ENCODE measurements around the gene GEMIN4.
A peak's percentile ranks its signal among the peaks of the same experiment; 100 is the strongest.
"Not testable (repeated sequence)": the region's sequence is repeated elsewhere in the genome, so short reads cannot be mapped to it uniquely, and the experiment has no call there.

The GEMIN4 gene

DNA sequence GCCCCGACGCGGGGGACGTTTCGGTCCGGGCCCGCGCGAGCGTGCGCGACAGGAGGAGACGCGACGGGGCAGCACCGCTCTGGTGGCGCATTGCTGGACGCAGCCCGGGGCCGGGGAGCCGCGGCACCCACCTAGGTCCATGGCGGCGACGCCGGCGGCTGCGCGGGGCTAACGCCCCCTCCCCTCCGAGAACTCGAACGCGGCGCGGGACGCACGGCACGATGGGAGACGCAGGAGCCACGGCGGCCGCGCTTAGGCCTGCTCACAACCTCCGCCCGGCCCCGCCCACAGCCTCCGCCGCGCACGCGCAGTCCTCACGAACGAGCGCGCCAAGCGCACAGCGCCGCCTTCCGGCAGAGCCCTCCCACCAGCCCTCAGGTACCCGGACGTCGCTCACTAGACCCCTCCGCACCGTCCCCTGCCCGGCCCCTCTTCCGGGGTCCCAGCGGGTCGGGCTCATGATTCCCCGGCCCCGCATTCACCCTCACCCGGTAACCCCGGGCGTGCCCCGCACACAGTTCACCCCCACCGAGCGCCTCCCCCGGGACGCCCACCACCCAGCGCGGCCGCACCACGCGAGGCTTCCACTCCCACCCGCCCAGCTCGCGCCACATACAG, at the start of gene GEMIN4:
Gene GEMIN4 (minus strand): TSS at position 263 of the 618 bp plus-strand sequence. CDS start 122 bp downstream, at position 141.
- peak; percentile 38 to 42 for DNase-seq

DNA sequence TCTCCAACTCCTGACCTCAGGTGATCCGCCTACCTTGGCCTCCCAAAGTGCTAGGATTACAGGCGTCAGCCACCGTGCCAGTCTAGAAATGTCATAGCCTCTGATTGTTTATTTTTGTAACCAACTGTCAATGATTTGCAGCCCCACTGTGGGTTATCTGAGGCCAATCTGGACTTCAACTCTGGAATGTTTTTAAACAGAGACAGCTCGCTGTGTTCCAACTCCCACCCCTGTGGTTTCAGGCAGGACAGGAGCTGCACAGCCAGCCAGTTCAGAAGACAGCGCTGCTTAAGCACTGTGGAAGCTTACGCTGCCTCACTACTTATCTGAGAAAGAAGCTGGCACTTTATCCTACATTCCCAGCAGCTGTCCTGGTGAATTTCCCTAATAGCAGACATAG, 49.6 kb upstream of the GEMIN4 start:
- DNase-seq: no peak

DNA sequence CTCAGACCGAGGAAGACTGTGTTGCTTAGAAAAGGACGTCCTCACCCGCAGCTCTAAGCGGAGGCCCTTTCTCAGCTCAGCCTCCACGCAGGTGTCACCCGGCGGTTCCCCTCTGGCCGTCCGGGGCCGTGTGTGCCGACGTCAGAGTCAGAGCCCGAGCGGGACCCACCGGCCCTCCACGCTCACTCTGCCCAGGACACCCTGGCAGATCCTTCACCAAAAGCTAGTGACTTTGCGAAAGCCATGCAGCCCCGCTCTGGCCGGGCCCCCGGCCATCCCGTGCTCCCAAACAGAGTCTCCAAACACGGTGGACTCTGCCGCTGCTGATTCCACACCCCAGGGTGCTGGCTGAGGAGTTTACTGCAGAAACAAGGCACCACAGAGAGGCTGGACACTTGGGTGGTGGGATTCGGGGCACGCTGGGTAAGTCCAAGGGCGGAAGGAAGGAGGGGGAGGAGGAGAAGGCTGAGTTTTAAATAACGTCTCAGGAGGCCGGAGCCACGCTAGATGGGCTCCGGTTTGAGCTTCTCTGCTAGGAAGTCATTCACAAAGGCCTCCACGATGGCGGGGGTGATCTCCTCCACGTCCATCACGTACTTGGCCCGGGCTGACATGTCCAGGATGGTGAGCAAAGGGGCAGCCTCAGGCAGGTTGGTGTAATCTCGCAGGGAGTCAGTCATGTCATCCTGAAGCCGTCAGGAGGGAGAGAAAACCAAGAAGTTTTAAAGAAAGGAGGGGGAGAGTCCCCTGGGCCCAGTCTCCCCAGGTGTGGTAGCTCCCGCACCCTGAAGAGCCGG, 48.6 kb upstream of the GEMIN4 start:
- no peak for DNase-seq

DNA sequence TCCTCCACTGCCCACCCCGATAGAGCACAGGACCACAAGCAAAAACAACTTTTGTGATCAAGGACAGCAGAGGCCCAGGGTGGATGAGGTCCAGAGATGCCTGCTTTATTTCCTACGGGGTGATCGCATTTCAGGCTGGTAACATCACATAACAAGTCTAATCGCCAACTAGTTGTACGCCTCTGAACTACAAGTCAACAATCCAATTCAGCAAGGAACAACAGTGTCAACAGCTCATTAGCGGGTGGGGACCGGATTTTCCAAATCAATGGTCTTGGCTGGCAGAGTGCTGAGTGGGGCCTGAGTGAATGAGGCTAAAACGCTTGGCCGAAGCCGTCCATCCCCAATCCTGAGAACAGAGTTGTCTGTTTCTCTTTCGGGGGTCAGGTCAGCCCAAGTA, 47.2 kb upstream of the GEMIN4 start:
- no peak for DNase-seq

DNA sequence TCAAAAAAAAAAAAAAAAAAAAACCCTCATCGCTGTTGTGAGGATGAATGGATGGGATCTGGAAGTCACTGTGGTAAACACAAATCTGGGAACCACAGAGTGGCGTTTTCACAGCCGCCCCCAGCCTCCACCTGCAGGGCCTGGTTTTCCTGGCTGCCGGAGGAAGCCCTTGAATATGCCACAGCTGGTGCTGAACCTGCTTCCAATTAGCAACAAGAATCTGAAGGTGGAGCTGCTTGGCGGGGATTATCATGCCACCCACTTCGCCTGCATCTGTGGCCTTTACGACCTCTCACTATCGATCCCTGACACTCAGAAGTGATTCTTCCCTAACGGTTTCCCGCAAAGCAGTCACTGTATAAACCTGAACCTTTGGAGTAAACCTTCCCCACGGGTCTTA, 46.2 kb upstream of the GEMIN4 start:
- no peak for DNase-seq

DNA sequence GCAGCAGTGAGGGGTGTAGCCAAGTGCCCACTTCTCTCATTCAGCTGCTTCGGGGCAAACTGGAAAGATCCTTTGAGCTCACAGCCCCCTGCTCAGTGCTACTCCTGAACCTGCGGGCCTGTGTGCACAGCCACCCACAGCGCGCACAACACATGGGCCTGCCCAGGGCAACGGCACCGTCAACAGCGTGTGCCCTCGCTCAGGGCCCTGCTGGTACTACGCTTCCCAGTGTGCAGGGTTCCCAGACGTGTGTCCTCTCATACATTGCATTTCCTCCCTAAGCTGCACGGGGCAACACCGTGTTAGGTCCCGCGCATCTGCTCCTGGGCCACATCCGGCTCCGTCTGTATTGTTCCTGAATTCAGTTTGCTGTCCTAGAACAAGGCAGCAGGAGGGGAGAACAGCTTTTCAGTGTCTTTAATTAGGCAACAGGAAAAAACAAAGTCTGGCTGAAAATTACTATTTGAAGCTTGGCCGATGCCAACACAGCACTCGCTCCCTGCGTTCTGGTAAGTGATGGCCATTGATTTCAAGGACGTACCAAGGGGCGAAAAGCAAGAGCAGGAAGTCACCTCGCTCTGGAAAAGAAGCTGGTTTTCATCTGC, 45.3 kb upstream of the GEMIN4 start:
- no peak for DNase-seq

DNA sequence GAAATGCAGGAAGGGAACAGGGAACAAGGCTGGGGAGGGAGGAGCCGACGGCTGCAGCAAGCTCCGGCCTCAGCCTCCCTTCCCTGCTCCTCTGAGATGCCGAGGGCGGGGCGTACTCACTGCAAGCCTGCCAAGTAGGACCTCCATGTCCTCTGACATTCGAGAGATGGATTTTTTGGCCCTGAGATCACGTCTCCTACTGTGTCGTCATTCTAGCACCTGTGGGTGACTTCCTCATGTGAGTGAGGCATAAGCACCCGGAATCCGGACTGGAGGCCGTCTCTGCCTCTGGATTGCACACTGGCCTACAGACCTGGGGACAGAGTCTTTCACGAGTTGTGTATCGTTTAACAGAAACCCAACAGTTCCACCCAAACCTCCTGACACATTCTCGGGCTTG, 44.5 kb upstream of the GEMIN4 start:
- no peak for DNase-seq

DNA sequence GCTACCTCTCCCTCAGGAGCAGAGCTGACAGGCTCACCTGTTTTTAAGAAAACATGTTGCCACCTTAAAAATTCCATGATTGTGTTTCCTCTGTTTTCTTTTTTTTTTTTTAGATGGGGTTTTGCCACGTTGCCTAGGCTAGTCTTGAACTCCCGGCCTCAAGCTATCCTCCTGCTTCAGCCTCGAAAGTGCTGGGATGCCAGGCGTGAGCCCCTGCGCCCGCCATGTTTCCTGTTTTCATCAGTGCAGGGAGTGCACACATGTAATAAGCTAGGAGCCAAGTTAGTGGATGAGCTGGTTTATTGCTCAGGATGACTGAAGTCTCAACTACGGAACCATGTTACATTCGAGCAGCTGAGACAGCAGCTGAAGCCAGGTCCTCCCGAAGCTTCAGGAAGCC, 43.7 kb upstream of the GEMIN4 start:
- no peak for DNase-seq

DNA sequence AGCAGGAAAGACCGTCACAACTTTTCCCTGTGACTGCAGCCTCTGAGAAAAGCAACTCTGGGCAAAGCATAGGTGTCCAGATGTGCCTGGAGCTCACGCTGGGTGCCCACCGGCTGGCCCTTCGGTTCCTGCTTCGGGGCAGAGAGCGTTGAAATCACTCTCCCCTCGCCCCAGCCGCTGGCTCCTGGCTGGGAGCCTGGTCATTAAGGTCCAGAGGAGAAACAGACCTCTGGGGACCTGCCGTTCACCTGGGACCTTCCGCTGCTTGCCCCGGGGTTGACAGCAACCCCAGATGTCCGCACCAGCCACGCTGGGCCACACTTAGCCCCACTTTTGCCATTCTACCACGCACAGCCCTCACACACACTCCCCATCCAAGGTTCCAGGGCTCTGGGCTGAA, 43.2 kb upstream of the GEMIN4 start:
- DNase-seq: no peak

DNA sequence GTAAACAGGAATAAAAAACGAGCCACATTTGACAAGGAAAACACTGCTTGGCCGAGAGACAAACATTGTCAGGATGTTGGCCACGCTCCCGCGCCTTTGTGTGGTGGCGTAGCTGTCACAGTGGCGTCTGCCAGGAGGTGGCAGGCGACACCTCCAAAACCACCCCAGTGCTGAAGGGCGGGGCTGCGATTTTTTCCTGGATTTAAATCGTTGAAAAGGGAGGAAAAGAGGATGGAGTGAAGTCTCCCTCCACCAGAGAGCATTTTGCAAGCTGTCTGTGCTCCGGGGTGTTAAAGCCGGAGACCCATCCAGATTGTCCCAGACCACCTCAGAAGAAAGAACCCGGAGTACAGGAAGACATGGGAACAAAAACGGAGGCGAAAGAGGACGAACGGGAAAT, 42.8 kb upstream of the GEMIN4 start:
- DNase-seq: no peak

DNA sequence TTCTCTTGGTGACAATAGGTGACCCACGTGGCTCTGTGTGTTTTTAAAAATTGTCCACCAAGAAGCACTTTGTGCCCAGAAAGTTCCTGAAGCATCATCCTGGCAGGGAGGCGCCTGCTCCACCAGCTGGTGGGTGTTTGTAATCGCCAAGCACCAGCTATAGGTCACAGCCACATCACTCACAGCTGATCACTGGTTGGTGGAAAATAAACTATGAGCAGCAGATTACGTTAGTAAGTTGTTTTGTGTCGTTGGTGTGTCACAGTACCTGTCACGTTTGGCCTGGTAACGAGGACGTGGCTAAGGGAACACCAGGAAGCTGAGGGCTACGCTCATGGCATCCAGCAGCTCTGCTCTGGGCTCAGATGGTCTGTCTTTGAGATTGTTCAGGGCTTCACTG, 40.2 kb upstream of the GEMIN4 start:
- DNase-seq: no peak

DNA sequence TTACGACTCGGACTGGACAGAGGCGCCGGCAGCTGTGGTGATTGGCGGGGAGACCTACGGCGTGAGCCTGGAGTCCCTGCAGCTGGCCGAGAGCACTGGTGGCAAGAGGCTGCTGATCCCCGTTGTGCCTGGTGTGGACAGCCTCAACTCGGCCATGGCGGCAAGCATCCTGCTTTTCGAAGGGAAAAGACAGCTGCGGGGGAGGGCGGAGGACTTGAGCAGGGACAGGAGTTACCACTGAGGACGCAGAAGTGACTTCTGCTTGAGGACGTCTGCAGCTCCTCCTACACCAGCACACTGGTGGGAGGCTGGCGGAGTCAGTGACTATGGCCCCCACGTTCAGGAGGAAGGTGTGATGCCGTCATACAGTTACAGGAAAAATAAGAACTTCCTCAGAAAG, 39.8 kb upstream of the GEMIN4 start:
- no peak for DNase-seq

DNA sequence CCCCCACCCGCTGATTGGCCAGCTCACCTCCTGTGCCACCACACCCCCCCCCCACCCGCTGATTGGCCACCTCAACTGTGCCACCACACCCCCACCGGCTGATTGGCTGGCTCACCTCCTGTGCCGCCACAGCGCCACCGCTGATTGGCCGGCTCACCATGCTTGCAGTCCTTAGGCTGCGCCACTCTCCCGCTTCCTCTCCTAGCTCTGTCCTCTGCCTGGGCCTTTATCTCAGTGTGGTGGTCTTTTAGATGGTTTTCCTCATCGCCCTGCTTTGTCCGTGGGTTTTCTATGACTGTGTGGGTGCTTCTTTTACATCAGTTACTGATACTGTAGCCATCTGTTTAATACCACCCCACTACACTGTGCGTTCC, 38.8 kb upstream of the GEMIN4 start:
- not testable (repeated sequence) for DNase-seq

DNA sequence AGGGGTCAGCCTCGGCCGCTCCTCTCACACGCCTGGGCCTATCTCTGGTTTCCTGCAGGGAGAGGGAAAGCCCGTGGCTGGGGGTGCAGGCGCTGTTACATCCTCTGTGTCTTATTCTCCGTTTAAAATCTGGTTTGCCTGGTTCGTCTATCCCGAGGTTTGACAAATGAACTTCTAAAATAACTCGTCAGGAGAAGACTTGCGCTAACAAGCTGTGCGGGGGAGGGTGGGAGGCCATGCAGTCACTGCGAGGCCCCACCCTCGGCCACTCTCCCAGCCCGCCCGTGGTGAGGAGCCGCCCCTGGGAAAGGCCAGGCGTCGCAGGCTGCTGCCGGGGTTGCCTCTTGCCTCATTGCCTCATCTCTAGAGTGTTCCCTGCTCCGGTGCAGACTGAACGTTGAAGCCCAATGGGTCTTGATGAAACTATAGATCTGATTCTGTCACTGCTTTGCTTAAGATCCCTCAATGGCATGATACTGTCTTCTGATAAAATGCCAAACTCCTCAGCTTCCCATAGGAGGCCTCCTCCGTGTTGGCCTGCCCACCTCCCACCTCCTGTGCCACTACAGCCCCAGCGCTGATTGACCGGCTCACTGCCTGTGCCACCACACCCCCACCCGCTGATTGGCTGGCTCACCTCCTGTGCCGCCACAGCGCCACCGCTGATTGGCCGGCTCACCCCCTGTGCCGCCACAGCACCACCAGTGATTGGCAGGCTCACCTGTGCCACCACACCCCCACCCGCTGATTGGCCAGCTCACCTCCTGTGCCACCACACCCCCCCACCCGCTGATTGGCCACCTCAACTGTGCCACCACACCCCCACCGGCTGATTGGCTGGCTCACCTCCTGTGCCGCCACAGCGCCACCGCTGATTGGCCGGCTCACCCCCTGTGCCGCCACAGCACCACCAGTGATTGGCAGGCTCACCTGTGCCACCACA, 38.1 kb upstream of the GEMIN4 start:
- not testable (repeated sequence) for DNase-seq

DNA sequence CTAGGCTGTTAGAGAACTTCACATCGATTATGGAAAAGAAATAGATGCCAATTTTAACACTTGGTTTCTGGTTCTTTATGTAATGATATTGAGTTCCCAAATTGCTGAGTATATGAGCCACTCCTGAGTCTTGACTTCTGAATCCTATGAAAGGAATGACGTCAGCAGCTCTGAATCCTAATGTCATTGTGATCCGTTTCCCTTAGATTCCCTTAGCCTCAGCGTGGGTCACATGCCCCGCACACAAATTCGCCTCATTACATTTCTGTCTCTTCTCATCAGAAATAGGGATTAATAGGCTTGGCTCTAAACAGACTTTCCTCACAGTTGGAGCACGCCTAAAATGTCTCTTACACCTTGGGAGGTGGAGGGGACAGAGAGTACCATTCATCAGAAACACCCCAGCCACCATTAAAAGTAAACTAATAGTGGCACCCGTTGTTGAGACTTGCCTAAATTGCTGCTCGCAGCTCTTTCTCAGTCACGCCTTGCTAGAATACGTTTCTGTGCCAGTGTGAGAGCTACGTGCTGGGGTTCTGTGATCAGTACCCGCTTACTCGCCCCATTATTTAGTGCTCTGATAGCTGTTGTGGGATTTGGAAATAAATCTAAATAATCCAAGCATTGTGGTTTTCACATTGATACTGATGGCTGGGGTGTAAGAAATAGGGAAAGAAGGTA, 37.2 kb upstream of the GEMIN4 start:
- no peak for DNase-seq

DNA sequence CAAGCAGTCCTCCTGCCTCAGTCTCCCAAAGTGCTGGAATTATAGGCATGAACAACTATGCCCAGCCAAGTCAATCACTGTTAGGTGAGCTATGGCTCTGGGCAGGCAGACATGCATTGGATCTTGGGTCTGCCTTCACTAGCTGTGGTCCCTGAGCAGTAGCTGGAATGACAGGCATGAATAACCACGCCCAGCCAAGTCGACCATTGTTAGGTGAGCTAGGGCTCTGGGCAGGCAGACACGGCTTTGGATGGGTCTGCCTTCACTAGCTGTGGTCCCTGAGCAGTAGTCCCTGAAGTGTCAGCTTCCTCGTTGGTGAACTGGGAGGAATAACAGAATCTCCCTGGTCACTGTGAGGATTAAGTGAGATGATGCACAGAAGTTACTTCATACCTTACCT, 36.5 kb upstream of the GEMIN4 start:
- DNase-seq: no peak

DNA sequence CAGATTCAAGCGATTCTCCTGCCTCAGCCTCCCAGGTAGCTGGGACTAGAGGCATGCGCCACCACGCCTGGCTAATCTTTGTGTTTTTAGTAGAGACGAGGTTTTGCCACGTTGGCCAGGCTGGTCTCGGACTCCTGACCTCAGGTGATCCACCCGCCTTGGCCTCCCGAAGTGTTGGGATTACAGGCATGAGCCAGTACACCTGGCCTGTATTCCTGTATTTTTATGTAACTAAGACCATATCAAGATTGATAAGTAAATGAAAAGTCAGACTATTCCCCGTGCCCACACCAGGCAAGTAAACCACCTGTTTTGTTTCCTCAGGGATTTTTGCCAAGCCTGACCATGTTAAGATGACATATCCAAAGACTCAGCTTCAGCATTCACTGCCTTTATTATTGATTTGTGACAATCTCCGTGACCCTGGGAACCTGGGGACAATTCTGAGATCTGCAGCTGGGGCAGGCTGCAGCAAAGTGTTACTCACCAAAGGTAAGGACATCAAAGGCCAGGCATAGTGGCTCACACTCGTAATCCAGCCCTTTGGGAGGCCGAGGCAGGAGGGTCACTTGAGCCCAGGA, 35.7 kb upstream of the GEMIN4 start:
- no peak for DNase-seq

DNA sequence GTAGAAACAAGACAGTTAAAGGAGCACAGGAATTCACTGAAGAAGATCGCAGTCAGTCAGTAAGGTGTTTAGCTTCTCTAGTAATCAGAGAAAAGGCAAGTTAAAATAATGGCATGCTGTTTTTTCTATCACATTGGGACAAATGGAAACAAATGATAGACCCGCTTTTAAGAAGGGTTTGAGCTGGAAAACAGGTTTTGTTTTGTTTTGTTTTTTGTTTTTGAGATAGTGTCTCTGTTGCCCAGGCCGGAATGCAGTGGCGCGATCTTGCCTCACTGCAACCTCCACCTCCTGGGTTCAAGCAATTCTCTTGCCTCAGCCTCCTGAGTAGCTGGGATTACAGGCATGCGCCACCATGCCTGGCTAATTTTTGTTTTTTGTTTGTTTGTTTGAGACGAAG, 33.8 kb upstream of the GEMIN4 start:
- not testable (repeated sequence) for DNase-seq

DNA sequence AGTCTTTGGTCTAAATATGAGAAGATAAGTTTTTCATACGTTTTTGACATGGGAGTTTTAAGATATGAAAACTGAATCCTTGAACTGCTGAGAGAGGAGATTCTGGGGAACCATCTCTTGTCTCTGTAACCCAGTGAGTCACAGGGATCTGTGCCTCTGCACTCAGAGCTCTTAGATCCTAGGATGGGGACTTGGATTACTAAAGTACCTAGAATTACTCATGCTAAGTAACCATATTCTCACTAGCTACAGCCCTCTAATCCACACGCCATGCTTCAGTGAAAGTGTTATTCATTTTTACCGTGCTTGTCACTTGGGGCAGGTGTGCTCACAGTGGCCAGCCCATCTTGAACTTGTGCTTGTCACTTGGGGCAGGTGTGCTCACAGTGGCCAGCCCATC, 32.1 kb upstream of the GEMIN4 start:
- no peak for DNase-seq

DNA sequence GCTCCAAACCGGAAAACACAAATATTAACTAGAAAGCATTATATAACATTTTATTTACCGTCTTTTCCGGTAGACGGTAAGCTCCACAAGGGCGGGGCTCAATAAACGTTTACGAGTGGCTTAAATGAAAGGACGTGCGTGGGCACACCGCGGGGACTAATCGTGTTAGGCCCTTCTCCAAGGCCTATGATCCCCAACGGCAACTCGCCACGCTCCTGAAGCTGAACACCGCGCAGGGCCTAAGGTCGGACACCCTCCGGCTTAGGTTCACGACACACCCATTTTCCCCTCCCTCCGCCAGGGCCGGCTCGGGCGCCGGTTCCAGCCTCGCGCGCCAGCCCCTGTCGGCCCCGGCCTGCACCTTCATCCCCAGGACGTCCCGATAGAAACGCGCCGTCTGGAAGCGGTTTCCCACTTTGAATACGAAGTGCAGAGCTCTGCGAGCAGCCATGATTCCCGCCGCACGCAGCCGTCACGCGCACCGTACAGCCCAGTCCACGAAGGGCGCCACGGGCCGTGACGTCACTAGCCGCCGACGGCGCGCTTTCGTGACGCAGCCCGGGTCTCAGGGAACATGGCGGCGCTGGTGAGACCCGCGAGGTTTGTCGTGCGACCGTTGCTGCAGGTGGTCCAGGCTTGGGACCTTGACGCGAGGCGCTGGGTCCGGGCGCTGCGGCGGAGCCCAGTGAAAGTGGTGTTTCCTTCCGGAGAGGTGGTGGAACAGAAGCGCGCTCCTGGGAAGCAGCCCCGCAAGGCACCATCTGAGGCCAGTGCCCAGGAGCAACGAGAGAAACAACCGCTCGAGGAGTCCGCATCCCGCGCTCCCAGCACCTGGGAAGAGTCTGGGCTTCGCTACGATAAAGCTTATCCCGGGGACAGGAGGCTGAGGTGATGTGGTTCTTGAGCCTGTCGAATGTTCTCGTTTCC, 30.0 kb upstream of the GEMIN4 start, which contains the start of the genes GLOD4 and MRM3:
Gene GLOD4 (minus strand): TSS at position 476 of the 927 bp plus-strand sequence. CDS start 25 bp downstream, at position 451.
Gene MRM3 (plus strand): TSS at position 549 of the 927 bp plus-strand sequence. CDS start 26 bp downstream, at position 575.
- DNase-seq: peak; percentile 14 to 35

DNA sequence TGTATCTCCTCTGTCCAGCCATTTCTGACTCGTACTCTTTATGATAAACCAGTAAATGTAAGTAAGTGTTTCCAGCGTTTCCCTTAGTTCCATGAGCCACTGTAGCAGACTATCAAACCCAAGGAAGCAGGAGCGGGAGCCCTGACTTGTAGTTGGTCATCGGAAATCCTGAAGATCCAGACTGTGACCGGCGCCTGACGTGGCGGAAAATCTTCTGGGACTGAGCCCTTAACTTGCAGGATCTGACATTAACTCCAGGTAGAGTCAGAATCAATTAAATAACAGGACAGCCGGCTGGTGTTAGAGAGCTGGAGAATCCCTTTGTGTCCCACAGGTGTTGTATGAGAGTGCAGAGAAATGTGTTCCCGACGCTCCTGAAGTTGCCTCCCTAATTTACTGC, 26.0 kb upstream of the GEMIN4 start:
- DNase-seq: no peak
